ENCODE results near the gene HSPB6. TPM values are rescaled to one million over a fixed set of nuclear protein-coding genes. Genes with fewer than 3 reads are reported as not detected.

HSPB6 gene
- total and polyA plus RNA-seq, 8 donors, result 3.4 to 59.8 (median 14.8) TPM

DNA sequence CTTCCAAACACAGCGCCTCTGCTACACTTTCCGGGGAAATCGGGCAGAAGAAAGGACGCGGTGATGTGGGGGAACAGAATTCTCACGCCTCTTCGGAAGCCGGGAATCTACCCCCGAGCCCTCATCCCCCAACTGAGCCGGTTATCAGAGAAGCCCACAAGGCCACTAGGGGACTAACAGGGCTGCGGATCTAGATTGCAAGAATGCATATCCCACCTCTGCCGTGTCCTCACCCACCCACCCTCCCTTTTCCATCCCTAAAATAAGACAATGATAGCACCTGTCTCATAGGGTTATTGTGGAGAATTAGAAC is 15.7 kb downstream of the HSPB6 start:
- peak overlapping the region; percentile 78 to 85 (median 82) for H3K27ac ChIP-seq
- TF ChIP-seq, protein P1, sequence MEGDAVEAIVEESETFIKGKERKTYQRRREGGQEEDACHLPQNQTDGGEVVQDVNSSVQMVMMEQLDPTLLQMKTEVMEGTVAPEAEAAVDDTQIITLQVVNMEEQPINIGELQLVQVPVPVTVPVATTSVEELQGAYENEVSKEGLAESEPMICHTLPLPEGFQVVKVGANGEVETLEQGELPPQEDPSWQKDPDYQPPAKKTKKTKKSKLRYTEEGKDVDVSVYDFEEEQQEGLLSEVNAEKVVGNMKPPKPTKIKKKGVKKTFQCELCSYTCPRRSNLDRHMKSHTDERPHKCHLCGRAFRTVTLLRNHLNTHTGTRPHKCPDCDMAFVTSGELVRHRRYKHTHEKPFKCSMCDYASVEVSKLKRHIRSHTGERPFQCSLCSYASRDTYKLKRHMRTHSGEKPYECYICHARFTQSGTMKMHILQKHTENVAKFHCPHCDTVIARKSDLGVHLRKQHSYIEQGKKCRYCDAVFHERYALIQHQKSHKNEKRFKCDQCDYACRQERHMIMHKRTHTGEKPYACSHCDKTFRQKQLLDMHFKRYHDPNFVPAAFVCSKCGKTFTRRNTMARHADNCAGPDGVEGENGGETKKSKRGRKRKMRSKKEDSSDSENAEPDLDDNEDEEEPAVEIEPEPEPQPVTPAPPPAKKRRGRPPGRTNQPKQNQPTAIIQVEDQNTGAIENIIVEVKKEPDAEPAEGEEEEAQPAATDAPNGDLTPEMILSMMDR (IDR thresholded peaks at IDR 0.05), result no peak
- FAIRE-seq (no peak), ATAC-seq (no peak), DNase-seq (no peak)
- no peaks in the 10 kb centered on the region for H3K9me3 ChIP-seq
- peaks cover 4 to 10% (median 8%) of the 10 kb centered on the region in 3 donors for H3K4me1 ChIP-seq
- H3K36me3 ChIP-seq, result peaks cover 0 to 10% (median 5%) of the 10 kb centered on the region in 3 donors
- 3 to 4% methylated on average over 12 of the region's 12 CpGs for WGBS, 2 donors
- intact Hi-C loops (cut with DNase I), result no loop called here
- no peaks in the 10 kb centered on the region for H3K27me3 ChIP-seq
- H3K4me3 ChIP-seq, result peak overlapping the region; percentile 26 to 60 (median 41)

DNA sequence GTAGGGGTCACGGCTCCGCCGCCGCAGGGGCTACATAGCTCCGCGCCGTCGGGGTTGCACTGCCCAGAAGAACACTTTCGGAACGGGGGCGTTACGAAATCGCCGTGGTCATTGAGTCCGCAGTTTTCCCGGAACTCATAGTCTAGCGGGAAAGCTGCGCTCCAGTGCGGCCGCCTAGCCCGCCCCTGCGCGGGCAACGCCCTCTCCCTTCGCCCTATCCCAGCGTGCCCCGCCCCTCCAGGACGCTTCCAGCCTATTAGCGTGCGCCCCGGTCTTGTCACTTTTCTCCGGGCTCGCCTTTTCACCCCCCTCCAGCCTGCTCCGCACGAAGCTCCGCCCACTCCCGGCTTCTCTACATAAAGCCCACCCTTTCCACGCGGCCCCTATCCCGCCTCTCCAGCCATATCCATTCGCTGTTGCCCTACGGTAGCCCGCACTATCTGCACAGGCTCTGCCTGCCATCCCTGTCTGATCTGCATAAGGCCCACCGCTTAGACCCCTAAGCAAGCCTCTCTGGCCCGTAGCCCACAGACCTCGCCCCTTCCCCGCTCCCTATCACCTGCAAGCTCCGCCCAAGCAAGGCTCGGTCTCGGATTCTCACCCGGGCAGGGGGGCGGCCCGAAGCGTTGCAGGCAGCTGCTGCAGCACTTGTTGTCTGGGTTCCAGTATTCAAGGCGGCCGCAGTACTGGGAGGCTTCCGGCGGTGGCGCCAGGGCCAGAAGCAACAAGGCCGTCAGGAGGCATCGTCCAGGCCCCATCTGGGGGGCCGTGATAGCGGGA is 16.2 kb downstream of the HSPB6 start:
- 0 to 1% methylated on average over 59 to 63 of the region's 63 CpGs for WGBS, 2 donors
- Histone ChIP-seq H3K4me3 (peak overlapping the region; percentile 27 to 60 (median 54)), H3K36me3 (peaks cover 0 to 10% (median 5%) of the 10 kb centered on the region in 3 donors), H3K4me1 (peaks cover 4 to 10% (median 7%) of the 10 kb centered on the region in 3 donors), H3K9me3 (no peaks in the 10 kb centered on the region), H3K27me3 (no peaks in the 10 kb centered on the region), H3K27ac (peak overlapping the region; percentile 78 to 85 (median 82))
- TF ChIP-seq, protein P1 (IDR thresholded peaks at IDR 0.05), result no peak
- DNase-seq (peak; percentile 96 to 99 (median 98)), FAIRE-seq (no peak), ATAC-seq (peak; percentile 77 to 88 (median 82))
- intact Hi-C loops (cut with DNase I), result no loop called here

DNA sequence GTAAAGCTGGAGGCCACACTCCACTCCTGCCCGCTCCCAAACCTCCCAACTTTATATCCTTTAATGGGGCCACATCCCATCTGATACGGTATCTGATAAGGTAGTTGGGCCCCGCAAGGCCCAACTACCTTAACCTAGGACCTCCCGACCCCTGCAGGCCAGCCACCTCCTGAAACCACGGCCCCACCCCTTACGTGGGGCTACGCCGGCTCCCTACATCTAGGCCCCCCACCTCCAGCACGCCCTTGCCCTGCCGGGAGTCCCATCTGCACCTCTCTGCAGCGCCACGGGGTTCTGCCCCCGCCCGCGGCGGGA is 16.8 kb downstream of the HSPB6 start:
- DNase-seq, result no peak
- Histone ChIP-seq H3K4me3 (peak overlapping the region; percentile 27 to 60 (median 54)), H3K4me1 (peaks cover 4 to 10% (median 7%) of the 10 kb centered on the region in 3 donors), H3K36me3 (peaks cover 0 to 10% (median 5%) of the 10 kb centered on the region in 3 donors), H3K27me3 (no peaks in the 10 kb centered on the region), H3K27ac (peak overlapping the region; percentile 42 to 80 (median 78)), H3K9me3 (no peaks in the 10 kb centered on the region)
- intact Hi-C loops (cut with DNase I), result no loop called here
- TF ChIP-seq, protein P1 (IDR thresholded peaks at IDR 0.05), result no peak
- ATAC-seq, result peak in 1 of 4 donors; percentile 2
- FAIRE-seq, result no peak
- 2 to 3% methylated on average over 16 of the region's 16 CpGs for WGBS, 2 donors

DNA sequence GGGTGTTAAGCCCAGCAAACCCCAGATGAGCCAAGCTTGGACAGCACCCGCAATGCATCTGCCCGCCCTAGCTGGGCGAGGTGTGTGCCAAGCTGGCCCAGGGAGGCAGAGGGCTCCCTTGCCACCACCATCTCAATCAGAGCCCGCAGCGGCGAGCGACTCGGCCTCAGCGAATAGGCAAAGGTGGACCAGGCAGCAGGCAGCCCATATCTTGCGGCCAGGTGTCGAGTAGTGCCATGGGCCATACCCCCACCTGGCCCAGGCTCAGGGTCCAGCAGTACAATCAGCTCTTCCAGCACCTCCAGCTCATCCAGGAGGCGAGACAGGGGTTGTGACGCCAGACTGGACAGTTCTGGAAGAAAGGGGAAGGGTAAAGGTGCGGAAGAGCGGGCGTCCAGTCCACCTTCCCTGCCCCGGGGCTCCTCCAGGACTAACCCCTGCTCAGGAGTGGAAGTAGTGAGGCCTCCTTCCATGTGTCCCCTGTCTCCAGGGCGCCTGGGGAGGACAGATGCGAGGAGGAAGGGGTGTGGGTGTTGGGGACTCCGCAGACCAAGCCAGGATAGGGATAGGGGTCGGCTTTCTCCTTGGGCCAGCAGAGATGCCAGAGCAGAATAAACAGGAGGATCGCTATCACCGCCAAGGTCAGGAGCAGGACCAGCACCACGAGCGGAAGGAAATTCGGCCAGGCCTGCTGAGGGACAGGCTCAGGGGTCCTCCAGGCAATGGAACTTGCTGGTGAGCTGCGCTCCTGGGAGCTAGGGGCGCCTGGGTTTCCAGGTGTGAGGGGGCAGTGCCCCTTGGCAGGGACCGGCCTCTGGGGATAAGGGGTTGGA is 17.3 kb downstream of the HSPB6 start:
- WGBS, 2 donors, result 58 to 66% methylated on average over 29 of the region's 29 CpGs
- Histone ChIP-seq H3K4me3 (peak overlapping the region; percentile 27 to 60 (median 54)), H3K36me3 (peaks cover 0 to 10% (median 5%) of the 10 kb centered on the region in 3 donors)

More for the DNA sequence above, 17.3 kb downstream of the HSPB6 start:
- DNase-seq (peak in 3 of 6 donors; percentile 39 to 79 (median 50)), ATAC-seq (no peak), FAIRE-seq (no peak)
- H3K27me3 ChIP-seq, result no peaks in the 10 kb centered on the region
- peaks cover 2 to 8% (median 6%) of the 10 kb centered on the region in 3 donors for H3K4me1 ChIP-seq
- intact Hi-C loops (cut with DNase I), result no loop called here
- TF ChIP-seq, protein P1 (IDR thresholded peaks at IDR 0.05), result no peak
- H3K9me3 ChIP-seq, result no peaks in the 10 kb centered on the region
- peak overlapping the region; percentile 42 to 80 (median 78) for H3K27ac ChIP-seq
